Activated T-cell treated with anti-CD3 and anti-CD28 coated beads, Interleukin-2, amount 50 U/mL, for 48 hours (primary cell): ENCODE results near the gene MMS22L.

Source experiments
- DNase-seq, 2 experiments: peaks; one replicate each; pipeline ENCODE4 v3.0.0-alpha.2; 2020

MMS22L gene

GRCh38 chr6:97136626-97137358 lies 146.2 kb downstream of the MMS22L start:
- DNase-seq, result no peak

- no peak for DNase-seq
These were observed 149.9 kb downstream of the MMS22L start for GRCh38 chr6:97133067-97133466.

- no peak for DNase-seq
These were observed 153.9 kb downstream of the MMS22L start for GRCh38 chr6:97129106-97129505.

- DNase-seq, result no peak
These were observed 154.5 kb downstream of the MMS22L start for GRCh38 chr6:97128507-97128906.

- no peak for DNase-seq
These were observed 159.4 kb downstream of the MMS22L start for GRCh38 chr6:97123652-97124051.

GRCh38 chr6:97123112-97123511 lies 159.9 kb downstream of the MMS22L start:
- no peak for DNase-seq

GRCh38 chr6:97120511-97120910 lies 162.5 kb downstream of the MMS22L start:
- DNase-seq, result no peak

- DNase-seq, result no peak
These were observed 168.4 kb downstream of the MMS22L start for GRCh38 chr6:97114645-97115044.

GRCh38 chr6:97113170-97113569 lies 169.8 kb downstream of the MMS22L start:
- DNase-seq, result peak in 1 of 2 experiments; percentile 22

- DNase-seq, result no peak
These were observed 171.8 kb downstream of the MMS22L start for GRCh38 chr6:97111243-97111642.

- peak in 1 of 2 experiments; percentile 17 for DNase-seq
These were observed 172.4 kb downstream of the MMS22L start for GRCh38 chr6:97110626-97111025.

- no peak for DNase-seq
These were observed 172.9 kb downstream of the MMS22L start for GRCh38 chr6:97110149-97110548.

GRCh38 chr6:97109444-97109843 lies 173.6 kb downstream of the MMS22L start:
- DNase-seq, result no peak

- DNase-seq, result no peak
These were observed 180.7 kb downstream of the MMS22L start for GRCh38 chr6:97102145-97102790.

- DNase-seq, result no peak
These were observed 182.3 kb downstream of the MMS22L start for GRCh38 chr6:97100696-97101095.

GRCh38 chr6:97097068-97098047 lies 185.7 kb downstream of the MMS22L start:
- DNase-seq, result no peak

- no peak for DNase-seq
These were observed 187.6 kb downstream of the MMS22L start for GRCh38 chr6:97095311-97095850.

- DNase-seq, result no peak
These were observed 188.6 kb downstream of the MMS22L start for GRCh38 chr6:97094376-97094775.

- no peak for DNase-seq
These were observed 190.2 kb downstream of the MMS22L start for GRCh38 chr6:97092673-97093305.
